ENCODE data around the gene PTPN1.

PTPN1 gene

DNA sequence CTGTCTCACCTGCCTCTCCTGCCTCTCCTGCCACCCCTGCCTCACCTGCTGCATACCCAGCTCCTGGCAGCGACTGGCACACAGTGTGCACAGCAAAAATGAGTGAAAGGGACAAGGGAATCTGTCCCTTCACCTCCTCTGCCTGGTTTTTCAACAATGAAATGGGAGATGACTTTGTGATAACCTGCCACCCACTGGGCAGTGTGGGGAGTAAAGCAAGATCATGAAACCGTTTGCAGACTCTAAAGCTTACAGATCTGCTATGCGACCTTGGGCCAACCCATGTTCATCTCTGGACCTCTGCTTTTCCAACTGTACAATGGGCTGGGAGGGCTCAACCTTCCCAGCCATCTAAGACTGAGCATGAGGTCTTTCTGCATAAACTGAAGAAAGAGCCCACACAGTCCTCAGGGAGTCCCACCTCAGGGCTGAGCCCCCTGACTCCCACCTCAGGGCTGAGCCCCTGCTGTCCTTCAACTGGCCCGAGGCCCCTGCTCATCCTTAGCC, 100.1 kb downstream of the PTPN1 start:
- Histone ChIP-seq H3K9me2 (replicated peaks; ENCODE audit: low read depth, low read length) (no peaks in the 10 kb centered on the region), H3K4me3 (ENCODE audit: low read length, poor library complexity, severe bottlenecking) (no peak overlapping the region), H4K20me1 (ENCODE audit: insufficient read depth, low read length, poor library complexity, severe bottlenecking) (no peaks in the 10 kb centered on the region), H3K9ac (ENCODE audit: low read depth, low read length, poor library complexity, severe bottlenecking) (no peak overlapping the region), H3K27me3 (ENCODE audit: insufficient read depth, low read length, poor library complexity, severe bottlenecking) (no peaks in the 10 kb centered on the region), H2AFZ (ENCODE audit: low read length) (no peak overlapping the region), H3K79me2 (ENCODE audit: insufficient read depth, low read length) (no peaks in the 10 kb centered on the region), H3K4me1 (ENCODE audit: insufficient read depth, low read length, poor library complexity, severe bottlenecking) (no peaks in the 10 kb centered on the region), H3K36me3 (ENCODE audit: insufficient read depth, low read length) (no peaks in the 10 kb centered on the region), H3F3A (ENCODE audit: low read depth) (no peaks in the 10 kb centered on the region), H3K4me2 (ENCODE audit: low read depth, low read length, poor library complexity, severe bottlenecking) (no peak overlapping the region), H3K9me3 (ENCODE audit: insufficient read depth, low read depth, low read length) (no peaks in the 10 kb centered on the region)
- no peak for TF ChIP-seq EZH2phosphoT487 (IDR thresholded peaks at IDR 0.05; ENCODE audit: borderline replicate concordance)
- no peak; the same call in 1 of the 2 replicates for TF ChIP-seq CTCF (conservative IDR thresholded peaks at IDR 0.05; ENCODE audit: low read length)

GRCh38 chr20:50611128-50611810, 101.1 kb downstream of the PTPN1 start:
- Histone ChIP-seq H4K20me1 (ENCODE audit: insufficient read depth, low read length, poor library complexity, severe bottlenecking) (no peaks in the 10 kb centered on the region), H2AFZ (ENCODE audit: low read length) (no peak overlapping the region), H3K4me1 (ENCODE audit: insufficient read depth, low read length, poor library complexity, severe bottlenecking) (no peaks in the 10 kb centered on the region), H3K9me2 (replicated peaks; ENCODE audit: low read depth, low read length) (no peaks in the 10 kb centered on the region), H3K9ac (ENCODE audit: low read depth, low read length, poor library complexity, severe bottlenecking) (no peak overlapping the region), H3K4me3 (ENCODE audit: low read length, poor library complexity, severe bottlenecking) (no peak overlapping the region), H3K36me3 (ENCODE audit: insufficient read depth, low read length) (no peaks in the 10 kb centered on the region), H3K79me2 (ENCODE audit: insufficient read depth, low read length) (no peaks in the 10 kb centered on the region), H3K4me2 (ENCODE audit: low read depth, low read length, poor library complexity, severe bottlenecking) (no peak overlapping the region), H3K27me3 (ENCODE audit: insufficient read depth, low read length, poor library complexity, severe bottlenecking) (no peaks in the 10 kb centered on the region), H3F3A (ENCODE audit: low read depth) (no peaks in the 10 kb centered on the region), H3K9me3 (ENCODE audit: insufficient read depth, low read depth, low read length) (no peaks in the 10 kb centered on the region)
- TF ChIP-seq CTCF (conservative IDR thresholded peaks at IDR 0.05; ENCODE audit: low read length) (no peak), EZH2phosphoT487 (IDR thresholded peaks at IDR 0.05; ENCODE audit: borderline replicate concordance) (no peak)

GRCh38 chr20:50613438-50614169, 103.4 kb downstream of the PTPN1 start:
- no peaks in the 10 kb centered on the region for H3F3A ChIP-seq (ENCODE audit: low read depth)
- H4K20me1 ChIP-seq (ENCODE audit: insufficient read depth, low read length, poor library complexity, severe bottlenecking) = no peaks in the 10 kb centered on the region
- TF ChIP-seq EZH2phosphoT487 (IDR thresholded peaks at IDR 0.05; ENCODE audit: borderline replicate concordance) (no peak), CTCF (conservative IDR thresholded peaks at IDR 0.05; ENCODE audit: low read length) (no peak)
- H3K4me1 ChIP-seq (ENCODE audit: insufficient read depth, low read length, poor library complexity, severe bottlenecking) = no peaks in the 10 kb centered on the region
- no peaks in the 10 kb centered on the region for H3K36me3 ChIP-seq (ENCODE audit: insufficient read depth, low read length)
- H3K4me2 ChIP-seq (ENCODE audit: low read depth, low read length, poor library complexity, severe bottlenecking) = no peak overlapping the region
- no peak overlapping the region for H3K9ac ChIP-seq (ENCODE audit: low read depth, low read length, poor library complexity, severe bottlenecking)
- no peaks in the 10 kb centered on the region for H3K9me2 ChIP-seq (replicated peaks; ENCODE audit: low read depth, low read length)
- no peaks in the 10 kb centered on the region for H3K27me3 ChIP-seq (ENCODE audit: insufficient read depth, low read length, poor library complexity, severe bottlenecking)
- no peaks in the 10 kb centered on the region for H3K9me3 ChIP-seq (ENCODE audit: insufficient read depth, low read depth, low read length)
- H2AFZ ChIP-seq (ENCODE audit: low read length) = no peak overlapping the region
- H3K4me3 ChIP-seq (ENCODE audit: low read length, poor library complexity, severe bottlenecking) = no peak overlapping the region
- H3K79me2 ChIP-seq (ENCODE audit: insufficient read depth, low read length) = no peaks in the 10 kb centered on the region
